ENCODE results near the gene MLIP.

DNA sequence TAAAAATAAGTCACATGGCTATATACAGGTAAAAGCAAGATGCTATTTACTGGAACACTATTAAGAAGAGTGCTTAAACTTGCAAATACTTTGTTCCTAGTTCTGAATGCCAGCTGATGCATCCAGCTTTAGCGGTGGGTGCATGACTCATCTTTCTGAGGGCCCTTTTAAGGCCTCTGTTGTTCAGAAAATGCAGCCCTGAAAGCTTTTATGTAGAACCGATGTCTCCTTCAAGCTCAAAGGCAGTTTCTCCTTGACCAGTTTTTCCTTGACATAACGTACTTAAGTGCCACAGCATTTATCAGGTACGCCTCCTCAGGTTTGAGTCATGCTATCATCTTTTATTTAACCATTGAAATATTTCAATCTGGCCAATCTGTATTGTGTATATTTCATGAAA is 82.8 kb downstream of the MLIP start:
- TF ChIP-seq, protein P1, sequence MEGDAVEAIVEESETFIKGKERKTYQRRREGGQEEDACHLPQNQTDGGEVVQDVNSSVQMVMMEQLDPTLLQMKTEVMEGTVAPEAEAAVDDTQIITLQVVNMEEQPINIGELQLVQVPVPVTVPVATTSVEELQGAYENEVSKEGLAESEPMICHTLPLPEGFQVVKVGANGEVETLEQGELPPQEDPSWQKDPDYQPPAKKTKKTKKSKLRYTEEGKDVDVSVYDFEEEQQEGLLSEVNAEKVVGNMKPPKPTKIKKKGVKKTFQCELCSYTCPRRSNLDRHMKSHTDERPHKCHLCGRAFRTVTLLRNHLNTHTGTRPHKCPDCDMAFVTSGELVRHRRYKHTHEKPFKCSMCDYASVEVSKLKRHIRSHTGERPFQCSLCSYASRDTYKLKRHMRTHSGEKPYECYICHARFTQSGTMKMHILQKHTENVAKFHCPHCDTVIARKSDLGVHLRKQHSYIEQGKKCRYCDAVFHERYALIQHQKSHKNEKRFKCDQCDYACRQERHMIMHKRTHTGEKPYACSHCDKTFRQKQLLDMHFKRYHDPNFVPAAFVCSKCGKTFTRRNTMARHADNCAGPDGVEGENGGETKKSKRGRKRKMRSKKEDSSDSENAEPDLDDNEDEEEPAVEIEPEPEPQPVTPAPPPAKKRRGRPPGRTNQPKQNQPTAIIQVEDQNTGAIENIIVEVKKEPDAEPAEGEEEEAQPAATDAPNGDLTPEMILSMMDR (IDR thresholded peaks at IDR 0.05) = no peak
- no peak for TF ChIP-seq POLR2A (IDR thresholded peaks at IDR 0.05)

All from body of pancreas (tissue), 4 donors.